ENCODE measurements around the gene DNAJC30.

The DNAJC30 gene

DNA sequence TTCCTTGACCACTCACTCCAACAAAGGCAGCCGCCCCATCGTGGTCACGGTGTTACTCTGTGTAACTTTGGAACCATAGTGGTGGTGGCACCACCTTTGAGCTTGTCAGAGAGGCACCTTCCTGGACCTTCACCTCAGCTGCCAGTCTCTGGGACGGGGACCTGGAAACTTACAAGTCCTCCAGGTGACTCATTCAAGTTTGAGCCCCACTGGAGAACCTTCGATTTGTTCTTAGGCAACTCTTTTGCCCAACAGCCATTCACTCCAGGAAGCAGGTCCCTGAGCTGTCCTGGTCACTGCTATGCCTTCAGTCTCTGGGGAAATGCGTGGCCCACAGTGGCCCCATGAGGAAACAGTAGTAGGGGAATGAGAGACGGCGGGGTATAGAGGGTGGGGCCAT lies 19.0 kb upstream of the DNAJC30 start:
- Histone ChIP-seq H3K36me3 (ENCODE audit: control insufficient read depth, insufficient read depth, low read length) (peaks cover 24% of the 10 kb centered on the region), H3K27me3 (replicated peaks; ENCODE audit: control insufficient read depth, insufficient read depth, low read length, poor library complexity, severe bottlenecking) (no peaks in the 10 kb centered on the region), H3K4me1 (ENCODE audit: control insufficient read depth, insufficient read depth, low read length, poor library complexity, severe bottlenecking) (no peaks in the 10 kb centered on the region), H3K9me3 (ENCODE audit: control insufficient read depth, low read length) (no peaks in the 10 kb centered on the region), H3K4me3 (ENCODE audit: insufficient read depth, low read depth, low read length, poor library complexity, severe bottlenecking) (no peak overlapping the region), H3K27ac (ENCODE audit: insufficient read depth, low read length, poor library complexity, severe bottlenecking) (no peak overlapping the region)
- no peak for DNase-seq

GRCh38 chr7:73701357-73701995 lies 18.2 kb upstream of the DNAJC30 start:
- no peaks in the 10 kb centered on the region for H3K4me1 ChIP-seq (ENCODE audit: control insufficient read depth, insufficient read depth, low read length, poor library complexity, severe bottlenecking)
- H3K27me3 ChIP-seq (replicated peaks; ENCODE audit: control insufficient read depth, insufficient read depth, low read length, poor library complexity, severe bottlenecking): no peaks in the 10 kb centered on the region
- peaks cover 31% of the 10 kb centered on the region for H3K36me3 ChIP-seq (ENCODE audit: control insufficient read depth, insufficient read depth, low read length)
- no peak for DNase-seq
- no peak overlapping the region for H3K27ac ChIP-seq (ENCODE audit: insufficient read depth, low read length, poor library complexity, severe bottlenecking)
- H3K9me3 ChIP-seq (ENCODE audit: control insufficient read depth, low read length): no peaks in the 10 kb centered on the region
- H3K4me3 ChIP-seq (ENCODE audit: insufficient read depth, low read depth, low read length, poor library complexity, severe bottlenecking): no peak overlapping the region

GRCh38 chr7:73700581-73701134 lies 17.4 kb upstream of the DNAJC30 start:
- Histone ChIP-seq H3K9me3 (ENCODE audit: control insufficient read depth, low read length) (no peaks in the 10 kb centered on the region), H3K4me3 (ENCODE audit: insufficient read depth, low read depth, low read length, poor library complexity, severe bottlenecking) (no peak overlapping the region), H3K27ac (ENCODE audit: insufficient read depth, low read length, poor library complexity, severe bottlenecking) (no peak overlapping the region), H3K27me3 (replicated peaks; ENCODE audit: control insufficient read depth, insufficient read depth, low read length, poor library complexity, severe bottlenecking) (no peaks in the 10 kb centered on the region), H3K36me3 (ENCODE audit: control insufficient read depth, insufficient read depth, low read length) (peaks cover 40% of the 10 kb centered on the region), H3K4me1 (ENCODE audit: control insufficient read depth, insufficient read depth, low read length, poor library complexity, severe bottlenecking) (no peaks in the 10 kb centered on the region)
- DNase-seq: no peak

DNA sequence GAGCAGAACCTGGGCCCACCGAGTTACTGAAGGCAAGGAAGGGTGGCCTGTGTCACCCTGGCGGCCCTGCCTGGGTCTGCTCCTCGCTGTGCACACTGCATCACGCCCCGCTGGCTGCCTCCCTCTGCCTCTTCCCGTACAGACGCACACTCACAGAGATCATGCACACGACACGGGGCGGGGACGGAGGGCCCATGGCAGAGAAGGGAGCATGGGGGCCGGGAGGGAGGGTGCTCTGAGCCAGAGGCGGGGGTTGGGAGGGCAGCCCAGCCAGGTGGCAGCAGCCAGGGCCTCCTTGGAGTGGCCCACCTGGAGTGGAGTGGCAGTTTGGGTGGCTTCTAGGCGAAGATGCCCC lies 16.8 kb upstream of the DNAJC30 start:
- DNase-seq: no peak
- Histone ChIP-seq H3K4me3 (ENCODE audit: insufficient read depth, low read depth, low read length, poor library complexity, severe bottlenecking) (no peak overlapping the region), H3K9me3 (ENCODE audit: control insufficient read depth, low read length) (no peaks in the 10 kb centered on the region), H3K36me3 (ENCODE audit: control insufficient read depth, insufficient read depth, low read length) (peaks cover 46% of the 10 kb centered on the region), H3K27ac (ENCODE audit: insufficient read depth, low read length, poor library complexity, severe bottlenecking) (no peak overlapping the region), H3K4me1 (ENCODE audit: control insufficient read depth, insufficient read depth, low read length, poor library complexity, severe bottlenecking) (no peaks in the 10 kb centered on the region), H3K27me3 (replicated peaks; ENCODE audit: control insufficient read depth, insufficient read depth, low read length, poor library complexity, severe bottlenecking) (no peaks in the 10 kb centered on the region)

DNA sequence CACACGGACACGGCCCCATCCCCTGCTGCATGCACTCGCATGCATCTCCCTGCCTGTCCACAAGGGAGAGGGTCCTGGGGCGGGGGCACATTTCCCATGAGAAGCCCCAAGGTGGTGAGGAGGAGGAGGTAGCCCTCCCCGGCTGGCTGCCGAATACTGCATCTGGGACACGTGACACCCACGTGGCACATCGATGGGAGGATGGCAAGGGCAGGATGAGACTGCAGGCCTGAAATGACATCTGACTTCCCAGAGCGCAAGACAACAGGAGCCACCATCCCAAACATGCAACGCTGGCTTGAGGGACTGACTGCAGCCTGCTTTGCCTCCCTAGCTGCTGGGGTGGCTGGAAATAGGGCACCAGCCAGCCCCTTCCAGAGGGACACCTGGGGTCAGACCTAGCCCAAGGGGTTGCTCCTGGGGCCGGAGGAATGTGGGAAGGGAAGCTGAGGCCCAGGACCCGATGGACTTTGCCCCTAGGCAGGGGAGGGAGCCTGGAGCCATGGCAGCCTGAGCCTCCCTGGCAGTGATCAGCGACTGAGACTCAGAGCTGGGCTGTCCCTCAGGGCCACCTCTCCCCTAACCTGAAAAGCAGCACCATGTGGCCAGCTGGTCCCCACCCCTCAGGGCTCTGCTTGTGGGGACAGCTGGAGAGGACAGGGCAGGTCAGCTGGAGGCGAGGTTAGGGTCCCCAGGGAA lies 16.3 kb upstream of the DNAJC30 start:
- H3K4me3 ChIP-seq (ENCODE audit: insufficient read depth, low read depth, low read length, poor library complexity, severe bottlenecking): no peak overlapping the region
- H3K27me3 ChIP-seq (replicated peaks; ENCODE audit: control insufficient read depth, insufficient read depth, low read length, poor library complexity, severe bottlenecking): no peaks in the 10 kb centered on the region
- peaks cover 51% of the 10 kb centered on the region for H3K36me3 ChIP-seq (ENCODE audit: control insufficient read depth, insufficient read depth, low read length)
- no peaks in the 10 kb centered on the region for H3K4me1 ChIP-seq (ENCODE audit: control insufficient read depth, insufficient read depth, low read length, poor library complexity, severe bottlenecking)
- H3K9me3 ChIP-seq (ENCODE audit: control insufficient read depth, low read length): no peaks in the 10 kb centered on the region
- no peak overlapping the region for H3K27ac ChIP-seq (ENCODE audit: insufficient read depth, low read length, poor library complexity, severe bottlenecking)
- DNase-seq: no peak

DNA sequence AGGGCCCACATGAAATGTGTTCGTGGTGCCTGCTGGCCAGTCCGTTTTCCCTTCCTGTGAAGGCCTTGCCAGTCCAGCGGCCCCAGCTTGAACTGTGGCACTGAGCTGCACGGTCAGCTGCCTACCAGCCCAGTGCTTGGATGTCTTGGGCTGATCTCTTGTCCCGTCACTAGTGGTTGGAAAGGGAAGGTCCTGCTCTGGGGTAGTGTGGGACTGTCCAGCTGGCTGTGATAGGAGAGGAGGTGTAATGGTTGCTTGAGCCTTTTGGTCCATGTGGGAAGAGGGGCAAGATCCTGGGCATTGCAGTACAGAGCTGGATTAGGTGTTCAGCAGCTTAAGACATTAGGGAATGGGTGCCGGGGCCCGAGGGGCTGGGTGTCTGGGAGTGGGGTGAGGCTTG lies 15.2 kb upstream of the DNAJC30 start:
- peaks cover 62% of the 10 kb centered on the region for H3K36me3 ChIP-seq (ENCODE audit: control insufficient read depth, insufficient read depth, low read length)
- no peaks in the 10 kb centered on the region for H3K27me3 ChIP-seq (replicated peaks; ENCODE audit: control insufficient read depth, insufficient read depth, low read length, poor library complexity, severe bottlenecking)
- H3K4me3 ChIP-seq (ENCODE audit: insufficient read depth, low read depth, low read length, poor library complexity, severe bottlenecking): no peak overlapping the region
- no peaks in the 10 kb centered on the region for H3K9me3 ChIP-seq (ENCODE audit: control insufficient read depth, low read length)
- DNase-seq: no peak
- H3K4me1 ChIP-seq (ENCODE audit: control insufficient read depth, insufficient read depth, low read length, poor library complexity, severe bottlenecking): no peaks in the 10 kb centered on the region
- no peak overlapping the region for H3K27ac ChIP-seq (ENCODE audit: insufficient read depth, low read length, poor library complexity, severe bottlenecking)

GRCh38 chr7:73696372-73696771 lies 13.1 kb upstream of the DNAJC30 start:
- peaks cover 83% of the 10 kb centered on the region for H3K36me3 ChIP-seq (ENCODE audit: control insufficient read depth, insufficient read depth, low read length)

GRCh38 chr7:73690646-73691045 lies 7.4 kb upstream of the DNAJC30 start:
- Histone ChIP-seq H3K9me3 (ENCODE audit: control insufficient read depth, low read length) (no peaks in the 10 kb centered on the region), H3K36me3 (ENCODE audit: control insufficient read depth, insufficient read depth, low read length) (peaks cover 73% of the 10 kb centered on the region)
- DNase-seq: no peak

More at GRCh38 chr7:73696372-73696771, 13.1 kb upstream of the DNAJC30 start:
- DNase-seq: no peak
- no peak overlapping the region for H3K27ac ChIP-seq (ENCODE audit: insufficient read depth, low read length, poor library complexity, severe bottlenecking)
- H3K27me3 ChIP-seq (replicated peaks; ENCODE audit: control insufficient read depth, insufficient read depth, low read length, poor library complexity, severe bottlenecking): no peaks in the 10 kb centered on the region
- H3K4me1 ChIP-seq (ENCODE audit: control insufficient read depth, insufficient read depth, low read length, poor library complexity, severe bottlenecking): no peaks in the 10 kb centered on the region
- H3K9me3 ChIP-seq (ENCODE audit: control insufficient read depth, low read length): no peaks in the 10 kb centered on the region
- no peak overlapping the region for H3K4me3 ChIP-seq (ENCODE audit: insufficient read depth, low read depth, low read length, poor library complexity, severe bottlenecking)

GRCh38 chr7:73688288-73688687 lies 5.0 kb upstream of the DNAJC30 start:
- DNase-seq: no peak
- Histone ChIP-seq H3K27me3 (replicated peaks; ENCODE audit: control insufficient read depth, insufficient read depth, low read length, poor library complexity, severe bottlenecking) (no peaks in the 10 kb centered on the region), H3K9me3 (ENCODE audit: control insufficient read depth, low read length) (no peaks in the 10 kb centered on the region), H3K27ac (ENCODE audit: insufficient read depth, low read length, poor library complexity, severe bottlenecking) (no peak overlapping the region), H3K36me3 (ENCODE audit: control insufficient read depth, insufficient read depth, low read length) (peaks cover 50% of the 10 kb centered on the region), H3K4me3 (ENCODE audit: insufficient read depth, low read depth, low read length, poor library complexity, severe bottlenecking) (no peak overlapping the region), H3K4me1 (ENCODE audit: control insufficient read depth, insufficient read depth, low read length, poor library complexity, severe bottlenecking) (peaks cover 8% of the 10 kb centered on the region)

More at GRCh38 chr7:73690646-73691045, 7.4 kb upstream of the DNAJC30 start:
- Histone ChIP-seq H3K27me3 (replicated peaks; ENCODE audit: control insufficient read depth, insufficient read depth, low read length, poor library complexity, severe bottlenecking) (no peaks in the 10 kb centered on the region), H3K4me1 (ENCODE audit: control insufficient read depth, insufficient read depth, low read length, poor library complexity, severe bottlenecking) (no peaks in the 10 kb centered on the region), H3K27ac (ENCODE audit: insufficient read depth, low read length, poor library complexity, severe bottlenecking) (no peak overlapping the region), H3K4me3 (ENCODE audit: insufficient read depth, low read depth, low read length, poor library complexity, severe bottlenecking) (no peak overlapping the region)

DNA sequence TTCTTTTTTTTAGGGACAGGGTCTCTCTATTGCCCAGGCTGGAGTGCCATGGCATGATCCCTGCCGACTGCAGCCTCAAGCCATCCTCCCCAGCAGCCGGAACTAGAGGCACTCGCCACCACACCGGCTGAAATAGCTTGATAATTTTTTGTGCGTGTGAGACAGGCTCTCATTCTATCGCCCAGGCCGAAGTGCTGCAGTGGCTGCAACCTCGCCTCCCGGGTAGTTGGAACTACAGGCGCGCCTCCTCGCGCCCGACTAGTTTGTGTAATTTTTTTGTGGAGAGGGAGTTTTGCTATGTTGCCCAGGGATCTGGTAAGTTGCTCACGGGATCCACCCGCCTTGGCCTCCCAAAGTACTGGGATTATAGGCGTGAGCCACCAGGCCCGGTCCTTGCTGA lies 2.1 kb upstream of the DNAJC30 start:
- Histone ChIP-seq H3K4me1 (ENCODE audit: control insufficient read depth, insufficient read depth, low read length, poor library complexity, severe bottlenecking) (peaks cover 23% of the 10 kb centered on the region), H3K4me3 (ENCODE audit: insufficient read depth, low read depth, low read length, poor library complexity, severe bottlenecking) (no peak overlapping the region), H3K27me3 (replicated peaks; ENCODE audit: control insufficient read depth, insufficient read depth, low read length, poor library complexity, severe bottlenecking) (no peaks in the 10 kb centered on the region), H3K9me3 (ENCODE audit: control insufficient read depth, low read length) (no peaks in the 10 kb centered on the region), H3K27ac (ENCODE audit: insufficient read depth, low read length, poor library complexity, severe bottlenecking) (no peak overlapping the region), H3K36me3 (ENCODE audit: control insufficient read depth, insufficient read depth, low read length) (peaks cover 20% of the 10 kb centered on the region)
- DNase-seq: no peak

Measured in effector memory CD4-positive, alpha-beta T cell (primary cell).